ENCODE measurements around the gene GOLM1. TPM values are rescaled to one million over a fixed set of nuclear protein-coding genes. Genes with fewer than 3 reads are reported as not detected.

GOLM1 gene
- total RNA-seq, 1 experiment from 2014 or later = 71.6 TPM

DNA sequence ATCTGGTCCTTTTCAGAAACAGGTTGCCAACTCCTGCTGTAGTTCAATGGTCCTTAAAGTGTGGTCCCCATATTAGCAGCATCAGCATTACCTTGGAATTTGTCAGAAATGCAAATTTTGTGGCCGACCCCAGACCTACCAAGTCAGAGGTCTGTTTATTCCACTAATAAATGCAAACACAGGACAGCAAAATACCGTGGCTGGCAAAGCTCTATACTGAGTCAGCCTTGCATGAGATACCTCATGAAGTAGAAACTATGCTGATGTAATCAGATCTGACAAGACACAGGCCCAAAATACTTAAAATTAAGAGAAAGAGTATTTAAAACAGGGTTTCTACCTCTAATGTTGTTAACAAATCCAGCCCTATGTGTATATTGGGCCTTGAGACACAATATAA is 3.0 kb downstream of the GOLM1 start:
- no peak overlapping the region for H3K27ac ChIP-seq (ENCODE audit: insufficient read length, low read depth, low read length)
- H3K9me3 ChIP-seq (ENCODE audit: control insufficient read depth, low read depth, low read length) = no peaks in the 10 kb centered on the region
- H3K4ac ChIP-seq (ENCODE audit: low read depth, low read length) = no peak overlapping the region
- H4K20me1 ChIP-seq (ENCODE audit: control insufficient read depth, insufficient read depth, insufficient read length) = peaks cover 2% of the 10 kb centered on the region
- H2BK15ac ChIP-seq (ENCODE audit: low read depth, low read length) = no peak overlapping the region
- H3K9ac ChIP-seq (ENCODE audit: extremely low read depth, insufficient read length, low read length) = no peak overlapping the region
- H3K36me3 Mint-ChIP-seq (ENCODE audit: insufficient read depth in 1 of 3, low read depth in 3 of 3) = peaks cover 0 to 14% (median 3%) of the 10 kb centered on the region in 3 experiments; a peak in 3 of 7 replicates
- no peak overlapping the region for H2BK120ac ChIP-seq (ENCODE audit: low read depth, low read length, poor library complexity, severe bottlenecking)
- H2AK5ac ChIP-seq (ENCODE audit: insufficient read length, low read length) = no peak overlapping the region
- no peak overlapping the region for H4K5ac ChIP-seq (ENCODE audit: insufficient read length, low read depth, low read length)
- no peak overlapping the region for H4K91ac ChIP-seq (ENCODE audit: insufficient read length, low read depth, low read length)
- no peak overlapping the region for H3K14ac ChIP-seq (ENCODE audit: insufficient read depth, low read length)
- no peak overlapping the region for H3K18ac ChIP-seq (ENCODE audit: insufficient read length, low read depth, low read length)
- H3K4me2 ChIP-seq (ENCODE audit: insufficient read depth, insufficient read length, low read length) = no peak overlapping the region
- WGBS (ENCODE audit: extremely low coverage, insufficient read length, low lambda C conversion rate) = no CpG with 5 or more reads among the region's 2 CpGs
- H4K8ac ChIP-seq (replicated peaks; ENCODE audit: insufficient read length, low read depth, low read length) = no peak overlapping the region
- no peak overlapping the region for H2BK20ac ChIP-seq (ENCODE audit: low read depth, low read length, poor library complexity, severe bottlenecking)
- no peak for DNase-seq
- no peak overlapping the region for H3K56ac ChIP-seq (ENCODE audit: insufficient read length, low read depth, low read length)
- H3T11ph ChIP-seq (ENCODE audit: low read length) = no peak overlapping the region
- H3K23me2 ChIP-seq (ENCODE audit: insufficient read length, low read depth, low read length, poor library complexity, severe bottlenecking) = peaks cover 13% of the 10 kb centered on the region
- H3K4me3 Mint-ChIP-seq = no peak overlapping the region
- H3K79me2 ChIP-seq (ENCODE audit: insufficient read depth, low read length) = peaks cover 6% of the 10 kb centered on the region; the same call in 1 of the 2 replicates
- no peaks in the 10 kb centered on the region for H3K79me1 ChIP-seq (ENCODE audit: insufficient read depth, low read depth, low read length, poor library complexity, severe bottlenecking)
- H3K9me3 Mint-ChIP-seq = peaks cover 0 to 2% of the 10 kb centered on the region in 2 experiments; a peak in 1 of 5 replicates
- no peak overlapping the region for H2AFZ ChIP-seq (ENCODE audit: low read length)
- peaks cover 37 to 44% of the 10 kb centered on the region in 2 experiments for H3K4me1 Mint-ChIP-seq
- H3K23ac ChIP-seq (ENCODE audit: insufficient read length, low read depth, low read length) = no peak overlapping the region
- peaks cover 22% of the 10 kb centered on the region for H3K27me3 Mint-ChIP-seq (ENCODE audit: low read depth)
- no peak overlapping the region for H3K27ac Mint-ChIP-seq
- H2BK5ac ChIP-seq (ENCODE audit: insufficient read length, low read length) = no peak overlapping the region
- no peak overlapping the region for H2BK12ac ChIP-seq (ENCODE audit: insufficient read length, low read depth, low read length)
- peaks cover 3% of the 10 kb centered on the region; the same call in 1 of the 2 replicates for H3K27me3 ChIP-seq (ENCODE audit: insufficient read depth, low read length)
- TF ChIP-seq, protein P1, sequence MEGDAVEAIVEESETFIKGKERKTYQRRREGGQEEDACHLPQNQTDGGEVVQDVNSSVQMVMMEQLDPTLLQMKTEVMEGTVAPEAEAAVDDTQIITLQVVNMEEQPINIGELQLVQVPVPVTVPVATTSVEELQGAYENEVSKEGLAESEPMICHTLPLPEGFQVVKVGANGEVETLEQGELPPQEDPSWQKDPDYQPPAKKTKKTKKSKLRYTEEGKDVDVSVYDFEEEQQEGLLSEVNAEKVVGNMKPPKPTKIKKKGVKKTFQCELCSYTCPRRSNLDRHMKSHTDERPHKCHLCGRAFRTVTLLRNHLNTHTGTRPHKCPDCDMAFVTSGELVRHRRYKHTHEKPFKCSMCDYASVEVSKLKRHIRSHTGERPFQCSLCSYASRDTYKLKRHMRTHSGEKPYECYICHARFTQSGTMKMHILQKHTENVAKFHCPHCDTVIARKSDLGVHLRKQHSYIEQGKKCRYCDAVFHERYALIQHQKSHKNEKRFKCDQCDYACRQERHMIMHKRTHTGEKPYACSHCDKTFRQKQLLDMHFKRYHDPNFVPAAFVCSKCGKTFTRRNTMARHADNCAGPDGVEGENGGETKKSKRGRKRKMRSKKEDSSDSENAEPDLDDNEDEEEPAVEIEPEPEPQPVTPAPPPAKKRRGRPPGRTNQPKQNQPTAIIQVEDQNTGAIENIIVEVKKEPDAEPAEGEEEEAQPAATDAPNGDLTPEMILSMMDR (conservative IDR thresholded peaks at IDR 0.05) = no peak
- no peaks in the 10 kb centered on the region; the same call in 1 of the 2 replicates for H3K4me1 ChIP-seq (ENCODE audit: insufficient read depth, low read length)

All from H9 (cell line).